ENCODE data around the gene PLA2G2C. TPM values are rescaled to one million over a fixed set of nuclear protein-coding genes. Genes with fewer than 3 reads are reported as not detected.

PLA2G2C gene
- total and polyA plus RNA-seq, 7 donors, result 0.09 to 5.5 (median 1.4) TPM; not detected in 2

DNA sequence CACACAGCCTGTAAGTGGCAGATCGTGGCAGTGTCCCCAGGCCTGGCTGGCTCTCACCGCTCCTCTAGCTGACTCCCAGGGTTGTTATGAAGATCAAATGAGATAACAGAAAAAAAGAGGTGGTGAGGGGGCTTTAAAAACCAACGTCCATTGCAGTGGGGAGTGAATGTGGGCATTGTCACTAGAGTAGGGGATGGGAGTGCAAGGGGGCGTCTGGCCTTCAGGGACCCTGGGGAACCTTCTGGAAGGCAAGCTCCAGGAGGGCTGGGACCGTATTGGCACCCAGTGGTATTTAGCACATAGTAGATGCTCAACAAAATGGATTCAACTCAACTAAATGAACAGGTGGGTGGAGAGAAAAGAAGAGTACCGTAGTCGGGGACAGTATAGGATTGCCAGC lies 70.4 kb downstream of the PLA2G2C start:
- Histone ChIP-seq H3K36me3 (no peaks in the 10 kb centered on the region), H3K4me1 (peaks cover 0 to 7% (median 5%) of the 10 kb centered on the region in 4 donors), H3K9me3 (no peaks in the 10 kb centered on the region), H3K27me3 (no peaks in the 10 kb centered on the region), H3K27ac (no peak overlapping the region), H3K4me3 (no peak overlapping the region)
- WGBS, 2 donors, result 84 to 91% methylated on average over 7 of the region's 7 CpGs
- intact Hi-C loops (cut with DNase I), result no loop called here
- peak; percentile 40 for DNase-seq
- TF ChIP-seq POLR2A (IDR thresholded peaks at IDR 0.05), result no peak
- TF ChIP-seq POLR2AphosphoS5 (IDR thresholded peaks at IDR 0.05), result no peak
- no peak for TF ChIP-seq EP300 (IDR thresholded peaks at IDR 0.05)
- TF ChIP-seq, protein P1, sequence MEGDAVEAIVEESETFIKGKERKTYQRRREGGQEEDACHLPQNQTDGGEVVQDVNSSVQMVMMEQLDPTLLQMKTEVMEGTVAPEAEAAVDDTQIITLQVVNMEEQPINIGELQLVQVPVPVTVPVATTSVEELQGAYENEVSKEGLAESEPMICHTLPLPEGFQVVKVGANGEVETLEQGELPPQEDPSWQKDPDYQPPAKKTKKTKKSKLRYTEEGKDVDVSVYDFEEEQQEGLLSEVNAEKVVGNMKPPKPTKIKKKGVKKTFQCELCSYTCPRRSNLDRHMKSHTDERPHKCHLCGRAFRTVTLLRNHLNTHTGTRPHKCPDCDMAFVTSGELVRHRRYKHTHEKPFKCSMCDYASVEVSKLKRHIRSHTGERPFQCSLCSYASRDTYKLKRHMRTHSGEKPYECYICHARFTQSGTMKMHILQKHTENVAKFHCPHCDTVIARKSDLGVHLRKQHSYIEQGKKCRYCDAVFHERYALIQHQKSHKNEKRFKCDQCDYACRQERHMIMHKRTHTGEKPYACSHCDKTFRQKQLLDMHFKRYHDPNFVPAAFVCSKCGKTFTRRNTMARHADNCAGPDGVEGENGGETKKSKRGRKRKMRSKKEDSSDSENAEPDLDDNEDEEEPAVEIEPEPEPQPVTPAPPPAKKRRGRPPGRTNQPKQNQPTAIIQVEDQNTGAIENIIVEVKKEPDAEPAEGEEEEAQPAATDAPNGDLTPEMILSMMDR (IDR thresholded peaks at IDR 0.05), result no peak

DNA sequence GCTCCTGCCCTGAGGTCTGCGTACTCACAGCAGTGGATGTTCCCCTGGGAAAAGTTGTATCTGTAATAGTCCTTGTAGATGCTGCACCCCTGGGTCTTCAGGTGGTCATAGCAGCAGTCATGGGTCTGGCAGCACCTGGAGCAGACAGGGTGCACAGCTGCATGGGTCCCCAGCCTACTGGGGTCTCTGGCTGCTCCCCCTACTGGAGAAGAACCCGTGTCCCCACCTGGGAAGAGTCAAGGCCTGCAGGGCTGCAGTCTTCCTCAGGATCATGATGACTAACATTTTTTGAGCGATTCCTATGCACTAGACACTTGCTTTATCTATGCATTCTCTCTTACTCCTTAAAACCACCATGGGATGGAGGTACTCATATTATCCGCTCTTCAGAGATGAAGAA lies 70.8 kb downstream of the PLA2G2C start:
- H3K4me1 ChIP-seq, result peaks cover 0 to 9% (median 7%) of the 10 kb centered on the region in 4 donors
- no peak overlapping the region for H3K4me3 ChIP-seq
- intact Hi-C loops (cut with DNase I), result no loop called here
- WGBS, 2 donors, result 82 to 84% methylated on average over 4 of the region's 4 CpGs
- H3K36me3 ChIP-seq, result no peaks in the 10 kb centered on the region
- peak; percentile 18 for DNase-seq
- TF ChIP-seq EP300 (IDR thresholded peaks at IDR 0.05), result no peak
- no peak for TF ChIP-seq POLR2A (IDR thresholded peaks at IDR 0.05)
- TF ChIP-seq POLR2AphosphoS5 (IDR thresholded peaks at IDR 0.05), result no peak
- TF ChIP-seq, protein P1 (IDR thresholded peaks at IDR 0.05), result no peak
- H3K27me3 ChIP-seq, result no peaks in the 10 kb centered on the region
- H3K9me3 ChIP-seq, result no peaks in the 10 kb centered on the region
- H3K27ac ChIP-seq, result no peak overlapping the region

DNA sequence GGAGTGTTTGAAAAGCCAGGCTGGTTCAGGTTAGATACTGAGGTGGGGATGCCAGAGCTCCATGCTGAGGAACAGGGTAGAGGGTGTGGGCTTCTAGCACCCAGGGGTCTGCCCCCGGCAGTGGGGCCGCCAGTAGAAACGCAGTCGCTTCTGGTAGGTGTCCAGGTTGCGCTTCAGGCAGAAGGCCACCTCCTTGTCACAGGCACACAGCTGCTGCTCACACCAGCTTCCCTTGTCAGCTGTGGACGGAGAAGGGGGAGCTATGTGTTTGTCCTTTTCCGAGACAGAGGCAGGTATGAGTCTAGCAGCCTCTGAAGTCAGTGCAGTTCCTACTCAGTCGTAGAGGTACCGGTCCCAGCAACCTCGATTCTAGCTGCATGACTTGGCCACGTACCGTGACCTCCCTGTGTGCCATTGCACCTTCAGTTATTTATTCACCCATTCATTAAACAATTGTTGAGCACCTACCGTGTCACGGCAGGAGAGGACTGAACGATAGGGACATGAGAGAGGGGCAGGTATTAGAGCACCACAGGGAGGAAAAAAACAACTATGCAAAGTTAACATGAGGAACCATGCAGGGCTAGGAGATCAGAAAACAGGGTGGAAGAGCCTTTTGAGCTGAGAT lies 72.2 kb downstream of the PLA2G2C start:
- TF ChIP-seq, protein P1 (IDR thresholded peaks at IDR 0.05), result no peak
- no peak for TF ChIP-seq EP300 (IDR thresholded peaks at IDR 0.05)
- no peak for TF ChIP-seq POLR2A (IDR thresholded peaks at IDR 0.05)
- TF ChIP-seq POLR2AphosphoS5 (IDR thresholded peaks at IDR 0.05), result no peak
- H3K9me3 ChIP-seq, result no peaks in the 10 kb centered on the region
- H3K27ac ChIP-seq, result no peak overlapping the region
- H3K36me3 ChIP-seq, result no peaks in the 10 kb centered on the region
- peak; percentile 21 for DNase-seq
- 77 to 79% methylated on average over 15 of the region's 15 CpGs for WGBS, 2 donors
- intact Hi-C loops (cut with DNase I), result no loop called here
- no peaks in the 10 kb centered on the region for H3K27me3 ChIP-seq
- no peak overlapping the region for H3K4me3 ChIP-seq
- peaks cover 0 to 18% (median 7%) of the 10 kb centered on the region in 4 donors for H3K4me1 ChIP-seq

Other genes starting within 250 kb of the PLA2G2C start
- gene PLA2G2A, start 206.9 kb downstream of the PLA2G2C start, total RNA-seq, result 100 to 1,000 TPM in 3 of 4 donors, 10 to 100 TPM in 1; 72.3 to 447 (median 140) TPM
- 1,000 to 10,000 TPM in 1 of 3 donors, 100 to 1,000 TPM in 1, 10 to 100 TPM in 1; 80.7 to 1,282 (median 279) TPM for gene PLA2G2A, start 206.9 kb downstream of the PLA2G2C start, polyA plus RNA-seq
- 10 to 100 TPM; 18.6 to 45.4 (median 30.5) TPM for gene PLA2G5, start 116.3 kb downstream of the PLA2G2C start, total RNA-seq
- gene PLA2G5, start 116.3 kb downstream of the PLA2G2C start, polyA plus RNA-seq, result 1 to 10 TPM in 2 of 3 donors, under 1 TPM in 1; 0.69 to 5.4 (median 2.4) TPM
- under 1 TPM in 1 of 4 donors, not detected in 3; 0.16 TPM for gene PLA2G2D, start 67.0 kb downstream of the PLA2G2C start, total RNA-seq
- 1 to 10 TPM in 1 of 3 donors, not detected in 2; 8.6 TPM for gene PLA2G2D, start 67.0 kb downstream of the PLA2G2C start, polyA plus RNA-seq
- not detected for gene PLA2G2F, start 47.2 kb downstream of the PLA2G2C start, total RNA-seq
- gene PLA2G2F, start 47.2 kb downstream of the PLA2G2C start, polyA plus RNA-seq, result under 1 TPM in 2 of 3 donors, not detected in 1; 0.60 to 0.80 TPM
- 10 to 100 TPM; 14.6 to 25.0 (median 23.1) TPM for gene UBXN10, start 422 bp downstream of the PLA2G2C start, total RNA-seq
- gene UBXN10, start 422 bp downstream of the PLA2G2C start, polyA plus RNA-seq, result 1 to 10 TPM; 2.9 to 7.8 (median 3.7) TPM
- gene VWA5B1, start 104.4 kb upstream of the PLA2G2C start, total RNA-seq, result under 1 TPM in 1 of 4 donors, not detected in 3; 0.16 TPM
- under 1 TPM in 1 of 3 donors, not detected in 2; 0.22 TPM for gene VWA5B1, start 104.4 kb upstream of the PLA2G2C start, polyA plus RNA-seq